ENCODE measurements around the gene CRAMP1.

CRAMP1 gene

DNA sequence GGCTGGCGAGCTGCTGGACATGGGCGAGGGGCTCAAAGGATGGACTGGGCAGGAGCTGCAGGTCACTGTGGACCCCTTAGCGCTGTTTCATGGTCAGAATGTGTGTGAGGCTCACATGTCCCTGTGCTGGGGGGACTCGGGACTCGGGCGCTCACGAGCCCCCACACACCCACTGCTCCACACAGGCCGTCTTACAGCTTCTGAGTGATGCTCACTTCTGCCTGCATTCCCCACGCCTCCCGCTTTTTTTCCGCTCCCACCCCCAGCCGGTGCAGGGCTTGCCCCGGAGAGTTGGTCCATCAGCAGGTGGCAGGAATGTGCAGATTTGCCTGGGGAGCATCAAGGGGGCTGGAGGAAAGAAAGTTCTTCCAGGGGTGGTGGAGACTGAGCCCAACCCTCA, 45.7 kb downstream of the CRAMP1 start:
- DNase-seq (ENCODE audit: low spot score) = no peak

DNA sequence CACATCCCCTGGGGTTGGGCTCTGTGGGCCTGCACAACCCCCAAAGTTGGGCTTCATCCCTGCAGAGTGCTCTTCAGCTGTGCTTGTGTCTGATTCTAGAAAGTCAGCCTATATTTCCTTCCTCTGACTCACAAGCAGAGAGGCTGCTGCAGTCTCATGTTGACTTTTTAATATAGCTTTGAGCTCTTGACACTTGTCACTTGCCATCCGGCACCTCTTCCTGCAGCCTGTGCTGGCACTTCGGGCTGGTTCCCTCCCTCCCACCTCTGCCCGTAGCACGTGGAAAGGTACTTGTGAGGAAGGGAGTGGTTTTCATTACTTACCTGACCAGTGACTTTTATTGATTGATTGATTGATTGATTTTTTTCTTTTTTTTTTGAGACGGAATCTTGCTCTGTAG, 46.9 kb downstream of the CRAMP1 start:
- no peak for DNase-seq (ENCODE audit: low spot score)

DNA sequence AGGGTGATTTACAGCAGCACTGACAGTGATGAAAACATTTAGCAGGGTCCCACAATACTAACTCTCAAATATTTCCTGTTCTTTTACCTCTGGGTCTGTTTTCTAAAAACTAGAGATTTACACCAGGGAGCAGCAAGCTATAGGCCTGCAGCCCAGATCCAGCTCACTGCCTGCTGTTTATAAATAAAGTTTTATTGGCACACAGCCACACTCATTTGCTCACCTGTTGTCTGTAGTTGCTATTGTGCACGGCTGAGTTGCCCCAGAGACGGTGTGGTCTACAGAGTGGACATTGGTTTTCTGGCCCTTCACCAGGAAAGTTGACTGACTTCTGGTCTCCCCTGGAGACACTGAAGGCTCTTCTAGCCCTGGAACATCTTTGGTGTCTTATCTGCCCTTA, 49.7 kb downstream of the CRAMP1 start:
- DNase-seq (ENCODE audit: low spot score) = no peak

DNA sequence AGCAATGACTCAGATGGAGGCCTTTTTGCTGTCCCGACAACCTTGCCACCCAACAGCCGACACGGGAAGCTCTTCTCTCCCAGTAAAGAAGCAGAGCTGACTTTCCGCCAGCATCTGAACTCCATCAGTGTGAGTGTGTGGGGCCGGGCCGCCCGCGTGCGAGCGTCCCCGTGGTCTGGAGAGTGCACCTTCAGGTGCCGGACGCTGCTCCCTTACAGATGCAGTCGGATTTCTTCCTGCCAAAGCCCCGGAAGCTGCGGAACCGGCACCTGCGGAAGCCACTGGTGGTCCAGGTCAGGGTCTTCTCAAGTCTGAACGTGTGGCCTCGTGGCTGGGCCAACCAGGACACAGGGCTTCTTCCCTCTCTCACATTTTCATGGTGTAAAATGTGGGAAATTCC, 50.4 kb downstream of the CRAMP1 start:
- no peak for DNase-seq (ENCODE audit: low spot score)

DNA sequence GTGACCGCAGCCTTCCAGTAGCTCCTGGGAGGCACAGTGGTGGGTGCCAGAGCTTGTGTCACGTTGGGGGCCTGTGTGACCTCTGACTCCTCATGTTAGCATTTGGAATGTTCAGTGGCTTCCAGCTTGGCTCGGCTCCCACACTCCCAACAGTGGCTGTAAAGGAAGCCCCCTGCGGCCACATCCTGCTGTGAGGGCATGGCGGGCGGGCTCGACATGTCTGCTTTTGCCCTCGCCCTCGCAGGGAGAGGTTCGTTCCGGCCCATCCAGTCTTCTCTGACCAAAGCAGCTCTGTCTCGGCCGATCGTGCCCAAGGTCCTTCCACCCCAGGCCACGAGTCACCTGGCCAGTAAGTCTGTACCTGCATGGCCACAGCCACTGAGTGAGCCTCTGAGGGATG, 53.7 kb downstream of the CRAMP1 start:
- DNase-seq (ENCODE audit: low spot score) = no peak

DNA sequence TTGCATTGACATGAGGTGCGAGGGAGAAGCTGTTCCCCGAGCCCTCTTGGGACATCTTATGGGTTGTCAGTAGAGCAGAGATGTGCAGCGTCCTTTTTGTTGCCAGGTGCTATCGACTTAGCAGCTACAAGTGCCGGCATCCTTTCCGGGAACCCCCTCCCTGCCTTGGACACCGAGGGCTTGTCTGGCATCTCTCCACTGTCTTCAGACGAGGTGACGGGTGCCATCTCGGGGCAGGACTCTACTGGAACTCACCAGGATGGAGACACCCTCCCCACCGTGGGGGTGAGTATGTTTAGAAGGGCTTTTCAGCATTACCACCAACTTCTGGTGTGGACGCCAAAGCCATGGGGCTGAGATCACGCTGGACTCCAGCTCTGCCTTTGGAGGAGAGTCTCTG, 54.2 kb downstream of the CRAMP1 start:
- DNase-seq (ENCODE audit: low spot score) = no peak

DNA sequence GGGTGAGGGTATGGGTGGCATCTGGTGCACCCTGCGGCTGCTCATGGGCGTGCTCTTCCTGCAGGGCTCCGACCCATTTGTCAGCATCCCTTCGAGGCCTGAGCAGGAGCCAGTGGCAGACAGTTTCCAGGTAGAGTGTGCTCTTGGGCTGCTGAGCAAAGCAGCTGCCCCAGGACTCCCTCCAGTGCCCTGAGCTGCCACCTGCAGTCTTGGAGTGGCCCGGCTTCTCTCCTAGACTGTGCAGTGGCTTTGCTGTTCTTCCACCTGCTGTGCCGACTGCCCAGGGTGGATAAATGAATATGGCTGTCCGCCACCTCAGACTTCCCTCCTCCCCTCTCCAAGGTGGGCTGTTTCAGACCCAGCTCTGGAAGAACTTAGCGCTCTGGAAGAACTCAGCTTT, 55.1 kb downstream of the CRAMP1 start:
- no peak for DNase-seq (ENCODE audit: low spot score)

DNA sequence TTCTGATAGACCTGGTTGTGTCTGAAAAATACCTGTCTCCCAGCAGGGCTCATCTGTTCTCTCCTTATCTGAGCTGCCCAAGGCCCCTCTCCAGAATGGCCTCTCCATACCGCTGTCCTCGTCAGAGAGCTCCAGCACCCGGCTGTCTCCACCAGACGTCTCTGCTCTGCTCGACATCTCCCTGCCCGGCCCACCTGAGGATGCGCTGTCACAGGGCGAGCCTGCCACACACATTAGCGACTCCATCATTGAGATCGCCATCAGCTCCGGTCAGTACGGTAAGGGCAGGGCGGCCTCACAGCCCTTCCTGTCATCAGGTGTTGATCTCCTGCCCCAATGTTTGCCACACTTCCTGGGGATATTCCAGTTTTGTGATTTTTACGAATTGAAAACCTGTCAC, 55.8 kb downstream of the CRAMP1 start:
- DNase-seq (ENCODE audit: low spot score) = no peak

DNA sequence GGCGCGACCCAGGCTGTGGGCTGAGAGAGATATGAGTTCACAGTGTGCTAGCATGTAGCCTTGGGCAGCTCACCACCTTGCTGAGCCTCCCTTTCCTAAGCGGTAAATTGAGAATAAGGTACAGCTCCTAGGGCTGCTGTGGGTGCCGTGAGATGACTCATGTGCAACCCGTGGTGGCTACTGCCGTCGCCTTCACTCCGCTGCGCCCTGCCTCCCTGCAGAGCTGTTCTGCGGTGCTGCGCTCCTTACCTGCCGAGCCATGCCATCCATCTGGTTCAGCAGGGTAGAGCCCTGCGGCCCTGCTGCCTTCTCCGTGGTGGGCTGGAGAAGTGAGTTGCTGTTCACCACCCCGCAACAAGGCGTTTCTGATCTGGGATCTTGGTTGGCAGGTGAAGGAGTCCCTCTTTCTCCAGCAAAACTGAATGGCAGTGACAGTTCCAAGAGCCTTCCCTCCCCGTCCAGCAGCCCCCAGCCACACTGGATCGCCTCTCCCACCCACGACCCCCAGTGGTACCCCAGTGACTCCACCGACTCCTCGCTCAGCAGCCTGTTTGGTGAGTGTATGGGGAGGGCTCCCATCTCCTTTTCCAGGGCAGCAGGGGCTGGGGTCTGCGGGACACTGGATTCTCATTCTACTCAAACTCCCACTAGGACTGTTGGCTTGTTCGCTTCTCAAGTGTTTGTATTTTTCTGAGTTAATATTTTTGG, 56.6 kb downstream of the CRAMP1 start:
- no peak for DNase-seq (ENCODE audit: low spot score)

DNA sequence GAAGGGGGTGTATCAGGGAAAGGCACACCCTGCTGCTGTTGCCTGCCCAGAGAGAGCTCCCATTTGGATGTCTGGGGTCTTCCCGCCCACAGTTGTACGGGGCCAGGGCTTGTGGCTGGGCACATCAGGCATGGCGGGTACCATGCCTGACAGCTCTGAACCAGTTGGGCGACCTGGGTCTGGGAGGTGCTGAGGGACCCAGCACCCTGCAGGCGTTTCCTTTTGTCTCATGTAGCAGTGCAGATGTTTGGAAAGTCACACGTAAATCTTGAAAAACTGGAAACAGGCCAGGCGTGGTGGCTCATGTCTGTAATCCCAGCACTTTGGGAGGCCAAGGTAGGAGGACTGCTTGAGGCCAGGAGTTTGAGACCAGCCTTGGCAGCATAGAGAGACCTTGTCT, 57.5 kb downstream of the CRAMP1 start:
- DNase-seq (ENCODE audit: low spot score) = no peak

DNA sequence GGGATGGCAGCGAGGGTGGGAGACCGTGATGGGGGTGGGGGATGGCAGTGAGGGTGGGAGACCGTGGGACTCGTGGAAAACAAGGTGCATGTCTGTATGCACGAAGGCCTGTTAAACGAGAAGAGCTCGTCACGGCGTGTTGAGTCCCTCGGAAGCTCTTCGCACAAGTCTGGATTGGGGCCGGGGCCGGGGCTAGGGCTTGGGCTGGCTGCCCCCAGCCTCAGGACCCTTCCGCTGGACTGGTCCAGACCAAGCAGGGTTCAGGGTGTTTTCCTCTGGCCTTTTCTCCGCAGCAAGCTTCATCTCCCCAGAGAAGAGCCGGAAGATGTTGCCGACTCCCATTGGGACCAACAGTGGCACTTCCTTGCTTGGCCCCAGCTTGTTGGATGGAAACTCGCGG, 58.2 kb downstream of the CRAMP1 start:
- no peak for DNase-seq (ENCODE audit: low spot score)

DNA sequence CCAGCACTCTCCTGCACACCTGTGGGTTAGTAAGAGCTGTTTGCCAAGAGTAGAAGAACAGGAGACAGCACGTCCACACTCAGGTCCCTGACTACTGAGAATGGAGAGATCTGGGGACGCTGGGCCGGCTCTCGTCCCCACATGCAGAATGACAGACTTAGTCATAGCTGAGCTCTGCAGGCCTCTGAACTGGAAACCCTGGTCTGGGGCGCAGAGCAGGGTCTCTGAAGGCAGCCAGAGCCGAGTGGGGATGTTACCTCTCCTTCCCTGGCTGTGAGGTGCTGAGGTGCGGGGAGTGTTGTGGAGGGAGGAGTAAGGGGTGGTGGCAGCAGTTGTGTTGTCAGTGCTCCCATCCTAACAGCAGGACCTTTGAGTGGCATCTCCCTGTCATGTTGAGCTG, 58.7 kb downstream of the CRAMP1 start:
- DNase-seq (ENCODE audit: low spot score) = no peak

DNA sequence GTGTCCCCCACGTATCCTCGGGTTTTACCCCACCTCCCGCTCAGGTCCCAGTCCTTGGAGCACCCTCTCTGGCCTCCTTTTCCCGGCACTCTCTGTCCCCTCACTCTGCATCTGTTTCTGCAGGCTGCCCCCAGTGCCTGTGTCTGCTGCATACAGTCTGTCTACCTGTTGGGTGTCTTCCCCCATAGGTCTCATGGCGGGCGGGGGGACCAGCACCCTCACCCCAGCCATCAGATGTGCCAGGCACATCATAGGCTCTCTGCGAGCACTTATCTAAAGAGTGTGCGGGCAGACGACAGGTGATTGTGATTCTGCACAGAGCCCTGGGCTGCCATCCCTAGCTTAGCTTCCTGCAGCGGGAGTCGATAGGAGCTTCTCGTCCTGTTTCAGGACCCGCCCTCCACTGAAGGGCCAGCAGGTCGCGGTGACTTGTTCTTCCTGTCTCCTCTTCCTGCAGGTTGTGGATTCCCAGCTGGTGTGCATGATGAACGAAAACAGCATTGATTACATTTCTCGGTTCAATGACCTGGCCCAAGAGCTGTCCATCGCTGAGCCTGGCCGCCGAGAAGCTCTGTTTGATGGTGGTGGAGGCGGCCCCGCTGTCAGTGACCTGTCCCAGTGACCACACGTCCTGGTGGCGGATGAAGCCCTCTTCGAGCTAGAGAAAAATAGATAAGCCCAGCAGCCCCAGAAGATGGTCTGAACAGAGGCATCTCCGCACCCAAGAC, 61.4 kb downstream of the CRAMP1 start:
- DNase-seq (ENCODE audit: low spot score) = no peak

DNA sequence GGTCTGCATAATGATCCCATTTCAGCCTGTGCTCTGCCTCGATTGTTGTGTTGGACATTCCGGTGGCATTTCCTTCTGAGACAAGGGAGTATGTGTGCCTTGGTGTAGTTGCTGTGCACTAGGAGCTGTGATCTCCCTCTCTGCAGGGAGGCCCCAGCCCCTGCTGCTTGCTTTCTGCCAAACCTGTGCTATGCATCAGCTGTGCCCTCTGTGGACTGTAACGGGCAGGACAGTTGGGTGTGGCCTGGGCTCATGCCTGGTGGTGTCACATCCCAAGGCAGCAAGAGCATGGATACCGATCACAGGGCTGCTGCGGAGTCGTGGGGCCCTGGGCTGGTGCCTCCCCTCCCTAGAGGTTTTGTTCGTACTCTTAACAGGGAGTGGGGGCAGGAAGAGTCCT, 62.1 kb downstream of the CRAMP1 start:
- DNase-seq (ENCODE audit: low spot score) = no peak

DNA sequence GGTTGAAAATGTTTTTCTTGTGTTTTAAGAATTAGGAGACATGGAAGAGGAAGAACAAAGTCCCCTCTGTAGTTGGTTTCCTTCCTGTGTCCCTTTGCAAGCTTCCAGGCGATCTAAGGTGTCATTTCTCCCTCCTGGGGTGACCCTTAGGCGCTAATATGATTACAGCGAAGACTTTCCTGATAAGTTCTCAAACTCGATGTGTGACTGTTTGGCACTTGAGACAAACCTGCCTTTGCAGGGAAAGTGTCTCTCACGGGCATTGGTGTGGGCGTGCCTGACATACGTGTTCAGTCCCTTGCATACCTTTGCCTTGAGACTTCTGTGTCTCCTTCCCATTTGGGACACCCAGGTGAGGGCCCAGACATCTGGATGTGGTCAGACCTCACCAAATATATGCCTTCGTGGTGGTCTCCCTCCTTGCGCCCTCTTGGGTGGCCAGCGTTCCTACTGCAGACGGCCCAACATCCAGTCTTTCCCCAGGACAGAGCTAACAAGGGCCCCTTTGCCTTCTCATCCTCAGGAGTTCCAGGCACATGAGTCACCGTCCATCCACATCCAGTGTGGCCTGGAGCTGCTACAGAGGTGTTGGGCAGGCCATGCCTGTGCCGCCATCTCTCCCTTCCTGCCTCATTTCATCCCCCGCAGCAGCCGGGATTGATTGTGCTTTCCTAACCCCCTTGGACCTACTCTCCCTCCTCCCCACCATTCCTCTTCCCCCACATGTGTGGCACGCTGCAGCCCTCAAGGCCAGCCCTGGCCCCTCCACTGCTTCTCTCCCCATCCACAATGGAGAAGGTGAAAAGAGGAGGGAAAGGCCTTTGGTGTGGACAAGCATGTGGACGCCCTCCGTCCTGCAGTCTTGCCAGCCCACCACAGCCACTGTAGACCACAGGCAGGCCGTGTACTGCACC, 62.8 kb downstream of the CRAMP1 start:
- peak; percentile 44 for DNase-seq (ENCODE audit: low spot score)

DNA sequence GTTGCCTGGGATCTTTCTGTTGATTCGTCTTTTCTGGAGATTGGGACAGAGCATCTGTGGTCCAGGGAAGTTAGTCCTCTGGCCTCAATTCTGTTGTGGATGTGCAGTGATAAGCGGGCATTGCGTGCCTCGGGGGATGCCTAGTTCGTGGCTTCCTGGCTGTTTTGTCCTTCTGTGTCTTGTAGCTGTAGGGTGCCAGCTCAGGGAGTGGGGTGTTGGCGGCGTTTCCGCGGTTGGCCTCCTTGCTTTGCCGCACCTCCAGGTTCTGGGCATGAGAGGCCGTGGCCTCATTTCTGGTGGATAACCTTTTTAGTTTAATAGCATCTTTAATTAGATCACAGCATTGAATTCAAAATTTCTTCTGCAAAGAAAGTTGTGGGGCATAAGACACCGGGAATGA, 64.5 kb downstream of the CRAMP1 start:
- DNase-seq (ENCODE audit: low spot score) = no peak

DNA sequence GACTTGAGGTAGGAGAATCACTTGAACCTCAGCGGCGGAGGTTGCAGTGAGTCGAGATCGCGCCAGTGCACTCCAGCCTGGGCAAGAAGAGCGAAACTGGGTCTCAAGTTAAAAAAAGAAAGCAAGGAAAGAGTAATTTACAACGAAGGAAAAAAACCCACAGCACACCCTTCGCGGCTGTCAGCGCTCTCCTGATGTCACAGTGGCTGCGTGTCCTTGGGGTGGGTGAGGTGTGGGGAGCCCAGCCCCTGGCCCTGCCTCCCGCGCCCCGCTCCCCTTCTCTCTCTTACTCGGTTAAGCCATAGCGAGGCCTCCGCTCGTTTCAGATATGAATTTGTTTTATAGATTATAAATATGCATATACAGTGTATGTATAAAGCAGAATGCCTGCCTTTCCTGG, 65.2 kb downstream of the CRAMP1 start:
- DNase-seq (ENCODE audit: low spot score) = no peak

DNA sequence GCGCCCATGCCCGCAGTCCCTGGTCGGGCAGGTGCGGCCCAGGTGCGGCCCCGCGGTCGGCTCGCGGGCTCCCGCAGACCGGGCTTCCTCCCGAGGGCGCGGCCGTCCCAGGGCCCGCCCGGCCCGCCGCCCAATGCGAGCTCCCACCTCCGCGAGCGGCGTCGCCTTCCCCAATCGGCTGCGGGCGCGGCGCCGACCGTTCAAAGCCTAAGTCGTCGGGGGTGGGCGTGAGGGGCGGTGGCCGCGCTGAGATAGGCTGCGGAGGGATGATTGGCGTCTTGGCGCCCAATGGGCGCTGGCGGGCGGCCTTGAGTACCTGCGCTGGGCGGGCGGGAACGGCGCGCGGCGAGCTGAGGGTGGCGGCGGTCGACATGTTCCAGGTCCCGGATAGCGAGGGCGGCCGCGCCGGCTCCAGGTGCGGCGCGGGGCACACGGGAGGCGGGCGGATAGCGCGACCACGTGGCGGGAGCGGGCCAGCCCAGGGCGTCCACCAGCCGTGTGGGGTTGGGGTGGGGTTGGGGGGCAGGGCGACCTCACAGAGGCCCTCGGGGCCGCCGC, 65.9 kb downstream of the CRAMP1 start, which contains the start of gene JPT2:
Gene JPT2, plus strand, starts transcription at position 338 of the 558 bp plus-strand sequence. Its CDS starts 34 bp downstream, at position 372.
- peak; percentile 93 for DNase-seq (ENCODE audit: low spot score)

DNA sequence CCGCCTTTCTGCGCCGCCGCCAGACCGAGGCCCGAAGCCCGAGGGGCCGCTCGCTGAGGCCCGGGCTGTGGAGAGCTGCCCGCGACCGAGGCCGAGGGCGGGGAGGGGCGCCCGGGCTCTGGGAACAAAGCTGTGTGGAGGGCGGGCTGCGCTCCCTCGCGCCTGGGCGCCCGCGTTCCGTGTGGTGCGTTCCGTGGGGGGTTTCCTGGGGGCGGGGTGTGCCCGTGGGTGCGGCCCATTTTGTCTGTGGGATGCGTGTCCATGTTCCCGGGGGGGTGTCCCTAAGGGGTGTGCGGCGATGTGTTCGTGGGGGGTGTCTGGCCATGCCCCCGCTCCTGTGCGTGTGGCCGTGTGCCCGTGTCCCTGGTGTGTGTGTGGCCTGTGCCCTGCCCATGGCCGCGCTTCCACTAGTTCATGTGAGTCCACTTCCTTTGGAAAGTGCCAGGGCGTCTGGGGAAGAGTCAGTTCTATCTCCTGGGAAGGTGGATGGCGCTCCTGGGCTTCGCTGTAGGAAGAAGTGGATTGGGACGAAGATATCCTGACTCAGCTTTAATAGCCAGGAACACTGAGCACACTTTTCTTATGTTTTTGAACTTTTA, 66.4 kb downstream of the CRAMP1 start:
- DNase-seq (ENCODE audit: low spot score) = peak; percentile 63

DNA sequence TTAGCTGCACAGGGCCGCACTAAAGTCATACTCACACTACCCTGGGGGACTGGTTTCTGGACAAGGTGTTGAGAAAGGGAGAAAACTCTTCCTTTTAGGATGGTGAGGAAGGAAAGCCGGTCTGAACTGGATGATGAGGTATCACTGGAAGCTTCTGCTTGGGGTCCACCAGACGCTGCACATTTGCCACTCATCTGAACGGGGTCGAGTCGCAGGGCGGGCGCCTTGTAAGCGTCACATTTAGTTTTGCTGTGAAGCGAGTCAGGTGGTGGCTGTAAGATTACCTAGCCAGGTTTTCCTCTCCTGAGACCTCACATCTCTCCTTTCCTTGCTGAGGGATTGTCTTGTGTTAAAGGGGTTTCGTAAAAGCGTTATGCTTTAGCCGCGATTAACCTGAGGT, 68.2 kb downstream of the CRAMP1 start:
- no peak for DNase-seq (ENCODE audit: low spot score)

DNA sequence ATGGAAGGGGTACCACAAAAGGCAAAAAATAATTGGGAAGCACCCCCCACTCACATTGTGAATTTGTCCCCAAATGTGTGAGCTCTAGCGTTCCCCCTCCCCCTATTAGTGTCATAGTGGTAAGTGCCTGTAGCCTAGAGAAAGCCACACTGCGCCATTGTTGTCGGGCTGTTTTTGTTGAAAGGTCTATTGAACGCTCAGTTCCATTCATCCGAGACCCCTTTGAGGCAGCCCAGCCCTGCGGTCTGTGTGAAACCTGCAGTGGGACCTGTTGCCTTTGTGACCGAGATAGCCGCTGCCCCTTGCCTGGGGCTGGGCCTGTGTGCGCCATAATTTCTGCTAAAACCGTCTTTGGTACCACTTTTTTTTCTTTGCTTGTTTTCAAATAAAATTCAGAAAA, 68.9 kb downstream of the CRAMP1 start:
- DNase-seq (ENCODE audit: low spot score) = no peak

Data from RKO (cell line).